Natural killer cell treated with Interleukin-12 subunit alpha and Interleukin-12 subunit beta and Interleukin-15 and Interleukin-18, amount 100 ng/mL, for 72 hours (primary cell): ENCODE data around the gene ARHGAP28. TPM values are rescaled to one million over a fixed set of nuclear protein-coding genes. Genes with fewer than 3 reads are reported as not detected.

Experiments used
- ATAC-seq, 2 donors: fragments of 150-1000 bp; cut with Tn5 transposase in 1 of 2; sonication (Bioruptor Pico), chemical (Tn5 transposase) in 1 of 2; 2 replicates each; pipeline ENCODE4 v1.10.0; 2021
- DNase-seq: peaks from one replicate; pipeline ENCODE4 v3.0.0; 2022; ENCODE audit warnings: low spot score
- H3K27ac Mint-ChIP-seq, 2 donors: 1 replicate in 1 of 2; 2 replicates in 1 of 2; pipeline ENCODE4 v1.8.0; 2022; ENCODE audit warnings: mixed read lengths in 2 of 2, mild to moderate bottlenecking in 1 of 2, moderate library complexity in 1 of 2
- H3K27me3 Mint-ChIP-seq, 2 donors: 1 replicate in 1 of 2; 2 replicates in 1 of 2; pipeline ENCODE4 v1.8.0; 2022; ENCODE audit warnings: mixed read lengths in 2 of 2
- H3K36me3 Mint-ChIP-seq: one replicate; pipeline ENCODE4 v1.8.0; 2022; ENCODE audit warnings: mixed read lengths
- H3K4me1 Mint-ChIP-seq, 2 donors: 1 replicate in 1 of 2; 2 replicates in 1 of 2; pipeline ENCODE4 v1.8.0; 2022; ENCODE audit warnings: low read depth in 2 of 2, mixed read lengths in 2 of 2, mild to moderate bottlenecking in 1 of 2
- H3K4me3 Mint-ChIP-seq: one replicate; pipeline ENCODE4 v1.8.0; 2022; ENCODE audit warnings: mixed read lengths
- H3K9me3 Mint-ChIP-seq: 2 replicates; pipeline ENCODE4 v1.8.0; 2022; ENCODE audit warnings: mixed read lengths
- total RNA-seq, 2 donors: library from RNA; stranded (reverse); gene quantifications; one replicate each; pipeline ENCODE4 v1.2.3, GENCODE V29; 2022

The ARHGAP28 gene
- total RNA-seq = not detected

- Mint-ChIP-seq H3K27me3 (peaks cover 7 to 24% of the 10 kb centered on the region in 2 donors), H3K36me3 (no peaks in the 10 kb centered on the region), H3K27ac (no peak within 1 kb of the TSS), H3K4me1 (peaks cover 0 to 3% of the 10 kb centered on the region in 2 donors), H3K4me3 (peak within 1 kb of the TSS; percentile 47), H3K9me3 (peaks cover 7% of the 10 kb centered on the region)
- DNase-seq (no peak), ATAC-seq (peak in 1 of 2 donors; percentile 63)
These were observed at the start of gene ARHGAP28 for GRCh38 chr18:6729247-6730091. Gene ARHGAP28 (plus strand): TSS chr18:6729716. CDS start chr18:6729822, 106 bp downstream.

- H3K4me1 Mint-ChIP-seq = no peaks in the 10 kb centered on the region
- H3K4me3 Mint-ChIP-seq = no peak overlapping the region
- H3K9me3 Mint-ChIP-seq = peaks cover 9% of the 10 kb centered on the region
- DNase-seq (no peak), ATAC-seq (no peak)
- H3K27ac Mint-ChIP-seq = no peak overlapping the region
- no peaks in the 10 kb centered on the region for H3K27me3 Mint-ChIP-seq
- H3K36me3 Mint-ChIP-seq = no peaks in the 10 kb centered on the region
These were observed 48.1 kb upstream of the ARHGAP28 start for GRCh38 chr18:6681331-6681875.

- DNase-seq (no peak), ATAC-seq (peak in 1 of 2 donors; percentile 24)
- H3K4me1 Mint-ChIP-seq = no peaks in the 10 kb centered on the region
- no peaks in the 10 kb centered on the region for H3K27me3 Mint-ChIP-seq
- H3K9me3 Mint-ChIP-seq = peaks cover 9% of the 10 kb centered on the region
- H3K36me3 Mint-ChIP-seq = no peaks in the 10 kb centered on the region
- H3K4me3 Mint-ChIP-seq = no peak overlapping the region
- H3K27ac Mint-ChIP-seq = no peak overlapping the region
These were observed 46.9 kb upstream of the ARHGAP28 start for GRCh38 chr18:6682437-6683111.

GRCh38 chr18:6683112-6683876, 46.2 kb upstream of the ARHGAP28 start:
- ATAC-seq = no peak
- no peaks in the 10 kb centered on the region for H3K4me1 Mint-ChIP-seq
- H3K4me3 Mint-ChIP-seq = no peak overlapping the region
- no peak overlapping the region for H3K27ac Mint-ChIP-seq
- peaks cover 9% of the 10 kb centered on the region for H3K9me3 Mint-ChIP-seq
- no peaks in the 10 kb centered on the region for H3K27me3 Mint-ChIP-seq
- no peak for DNase-seq
- H3K36me3 Mint-ChIP-seq = no peaks in the 10 kb centered on the region

GRCh38 chr18:6687676-6688075, 41.8 kb upstream of the ARHGAP28 start:
- H3K4me3 Mint-ChIP-seq = no peak overlapping the region
- no peaks in the 10 kb centered on the region for H3K27me3 Mint-ChIP-seq
- ATAC-seq (no peak), DNase-seq (no peak)
- peaks cover 9% of the 10 kb centered on the region for H3K9me3 Mint-ChIP-seq
- no peaks in the 10 kb centered on the region for H3K36me3 Mint-ChIP-seq
- H3K27ac Mint-ChIP-seq = no peak overlapping the region
- H3K4me1 Mint-ChIP-seq = no peaks in the 10 kb centered on the region

- ATAC-seq (no peak), DNase-seq (no peak)
- Mint-ChIP-seq H3K27ac (no peak overlapping the region), H3K4me1 (no peaks in the 10 kb centered on the region), H3K36me3 (no peaks in the 10 kb centered on the region), H3K4me3 (no peak overlapping the region), H3K9me3 (peaks cover 5% of the 10 kb centered on the region), H3K27me3 (no peaks in the 10 kb centered on the region)
These were observed 20.6 kb upstream of the ARHGAP28 start for GRCh38 chr18:6708890-6709289.

- ATAC-seq (no peak), DNase-seq (no peak)
- Mint-ChIP-seq H3K36me3 (no peaks in the 10 kb centered on the region), H3K9me3 (peaks cover 8% of the 10 kb centered on the region), H3K27ac (no peak overlapping the region), H3K27me3 (no peaks in the 10 kb centered on the region), H3K4me3 (no peak overlapping the region), H3K4me1 (no peaks in the 10 kb centered on the region)
These were observed 18.0 kb upstream of the ARHGAP28 start for GRCh38 chr18:6711467-6711866.

- H3K27me3 Mint-ChIP-seq = no peaks in the 10 kb centered on the region
- no peaks in the 10 kb centered on the region for H3K36me3 Mint-ChIP-seq
- DNase-seq = no peak
- H3K27ac Mint-ChIP-seq = no peak overlapping the region
- H3K9me3 Mint-ChIP-seq = peaks cover 8% of the 10 kb centered on the region
- no peak overlapping the region for H3K4me3 Mint-ChIP-seq
- ATAC-seq = no peak
- H3K4me1 Mint-ChIP-seq = no peaks in the 10 kb centered on the region
These were observed 17.1 kb upstream of the ARHGAP28 start for GRCh38 chr18:6712401-6712800.

GRCh38 chr18:6714010-6714409, 15.5 kb upstream of the ARHGAP28 start:
- H3K36me3 Mint-ChIP-seq = no peaks in the 10 kb centered on the region

GRCh38 chr18:6718267-6718666, 11.2 kb upstream of the ARHGAP28 start:
- DNase-seq (no peak), ATAC-seq (no peak)
- Mint-ChIP-seq H3K4me3 (no peak overlapping the region), H3K36me3 (no peaks in the 10 kb centered on the region), H3K9me3 (peaks cover 9% of the 10 kb centered on the region), H3K27ac (no peak overlapping the region), H3K27me3 (no peaks in the 10 kb centered on the region), H3K4me1 (no peaks in the 10 kb centered on the region)

More at GRCh38 chr18:6714010-6714409, 15.5 kb upstream of the ARHGAP28 start:
- ATAC-seq (no peak), DNase-seq (no peak)
- H3K4me3 Mint-ChIP-seq = no peak overlapping the region
- no peaks in the 10 kb centered on the region for H3K27me3 Mint-ChIP-seq
- H3K4me1 Mint-ChIP-seq = no peaks in the 10 kb centered on the region
- H3K9me3 Mint-ChIP-seq = peaks cover 12% of the 10 kb centered on the region
- H3K27ac Mint-ChIP-seq = no peak overlapping the region

- Mint-ChIP-seq H3K4me3 (no peak overlapping the region), H3K27me3 (no peaks in the 10 kb centered on the region), H3K27ac (no peak overlapping the region), H3K36me3 (no peaks in the 10 kb centered on the region), H3K9me3 (peaks cover 9% of the 10 kb centered on the region), H3K4me1 (no peaks in the 10 kb centered on the region)
- DNase-seq (no peak), ATAC-seq (no peak)
These were observed 10.2 kb upstream of the ARHGAP28 start for GRCh38 chr18:6719098-6719846.

- Mint-ChIP-seq H3K4me3 (no peak overlapping the region), H3K9me3 (peaks cover 9% of the 10 kb centered on the region), H3K27ac (no peak overlapping the region), H3K4me1 (no peaks in the 10 kb centered on the region), H3K36me3 (no peaks in the 10 kb centered on the region), H3K27me3 (no peaks in the 10 kb centered on the region)
- DNase-seq (no peak), ATAC-seq (no peak)
These were observed 9.4 kb upstream of the ARHGAP28 start for GRCh38 chr18:6719910-6720683.
